GM12878 (cell line): ENCODE data around the gene NAV1. TPM values are rescaled to one million over a fixed set of nuclear protein-coding genes. Genes with fewer than 3 reads are reported as not detected.

Source experiments
- ATAC-seq: fragments of 200-7000 bp; cut with Tn5 transposase; 3 replicates; pipeline ENCODE4 v1.9.1; 2020; ENCODE audit warnings: mild to moderate bottlenecking, moderate library complexity
- BruUV-seq: library from RNA; stranded (reverse); fragments of 400-500 nt; replicated peaks from 2 replicates; lab custom pipeline; 2021; lab: Mats Ljungman, UMichigan
- CTCF ChIA-PET: fragments of 300-600 bp; sonication (Branson Sonifier 250); formaldehyde crosslinking; extraction: SDS; loops from one replicate; lab custom pipeline; 2021; ENCODE audit warnings: inconsistent platforms; lab: Yijun Ruan, JAX
- POLR2A ChIA-PET: fragments of 350-600 bp; formaldehyde crosslinking; extraction: SDS; loops from one replicate; lab custom pipeline; 2021; ENCODE audit warnings: inconsistent platforms; lab: Charles Lee
- RAD21 ChIA-PET: fragments of 300-600 bp; sonication (Branson Sonifier 250); formaldehyde crosslinking; loops from one replicate; lab custom pipeline; 2023; ENCODE audit warnings: antibody characterized with exemption; ENCODE audit not compliant: unreplicated experiment; lab: Charles Lee
- SMC1A ChIA-PET: fragments of 300-600 bp; sonication (Branson Sonifier 250); formaldehyde crosslinking; loops from one replicate; lab custom pipeline; 2023; ENCODE audit not compliant: unreplicated experiment, uncharacterized antibody; lab: Charles Lee
- DNase-seq: peaks from one replicate; pipeline ENCODE4 v3.0.0-alpha.2; 2011; ENCODE audit warnings: low read depth, low spot score
- FAIRE-seq: peaks from 3 replicates; lab custom pipeline; 2011; peaks lifted over from hg19 to GRCh38; lab: Jason Lieb, UNC
- H2AFZ ChIP-seq: 2 replicates; pipeline ENCODE4 v1.6.0; 2011; ENCODE audit warnings: low read depth, low read length, control low read depth; ENCODE audit not compliant: control insufficient read depth
- H3K27ac ChIP-seq: 2 replicates; pipeline ENCODE4 v1.5.1; 2011; ENCODE audit warnings: control low read depth; ENCODE audit not compliant: control insufficient read depth, insufficient read depth
- H3K27me3 ChIP-seq, 2 experiments: replicated peaks in 1 of 2; 2 replicates each; pipeline versions ENCODE4 v1.6.0 to v1.6.1; 2011; ENCODE audit warnings: low read length in 1 of 2; ENCODE audit not compliant: control insufficient read depth in 2 of 2, insufficient read depth in 2 of 2
- H3K36me3 ChIP-seq, 2 experiments: 2 replicates each; pipeline ENCODE4 v1.5.1; 2011; ENCODE audit warnings: low read length in 1 of 2; ENCODE audit not compliant: control insufficient read depth in 2 of 2, insufficient read depth in 2 of 2
- H3K4me1 ChIP-seq: 2 replicates; pipeline ENCODE4 v1.6.1; 2011; ENCODE audit warnings: mild to moderate bottlenecking, low read length, moderate library complexity, mixed read lengths; ENCODE audit not compliant: control insufficient read depth, insufficient read depth
- H3K4me2 ChIP-seq: 2 replicates; pipeline ENCODE4 v1.6.0; 2011; ENCODE audit warnings: control low read depth; ENCODE audit not compliant: control insufficient read depth, insufficient read depth
- H3K4me3 ChIP-seq: fragments of 200-600 bp; sonication (generic); 2 replicates; pipeline ENCODE4 v1.5.1; 2016
- H3K79me2 ChIP-seq: 2 replicates; pipeline ENCODE4 v1.6.0; 2011; ENCODE audit warnings: low read length; ENCODE audit not compliant: control insufficient read depth, insufficient read depth
- H3K9ac ChIP-seq: 2 replicates; pipeline ENCODE4 v1.8.0; 2011; ENCODE audit warnings: low read length, control low read depth, mixed read lengths; ENCODE audit not compliant: control insufficient read depth, insufficient read depth
- H3K9me3 ChIP-seq: replicated peaks from 3 replicates; pipeline ENCODE4 v1.5.1; 2011; ENCODE audit warnings: mild to moderate bottlenecking, low read length; ENCODE audit not compliant: control insufficient read depth, insufficient read depth
- H4K20me1 ChIP-seq: 2 replicates; pipeline ENCODE4 v1.6.0; 2011; ENCODE audit not compliant: control insufficient read depth, insufficient read depth
- FOXM1 ChIP-seq: IDR thresholded peaks from 2 replicates; pipeline ENCODE4 v1.6.1; 2012; ENCODE audit warnings: low read depth, mild to moderate bottlenecking, inconsistent platforms, low read length, moderate library complexity
- IRF4 ChIP-seq: IDR thresholded peaks from 2 replicates; pipeline ENCODE4 v1.6.1; 2011; ENCODE audit warnings: low read depth, low read length
- MEF2A ChIP-seq: IDR thresholded peaks from 2 replicates; pipeline ENCODE4 v1.6.1; 2011; ENCODE audit warnings: low read depth, mild to moderate bottlenecking, low read length, moderate library complexity; ENCODE audit not compliant: insufficient read depth
- ZBED1 ChIP-seq: IDR thresholded peaks from 2 replicates; pipeline ENCODE4 v1.6.1; 2016; ENCODE audit warnings: borderline replicate concordance
- ZNF207 ChIP-seq: fragments of 450-650 bp; IDR thresholded peaks from 2 replicates; pipeline ENCODE4 v1.6.1; 2014; ENCODE audit warnings: antibody characterized with exemption, mild to moderate bottlenecking, borderline replicate concordance
- ZNF217 ChIP-seq: fragments of 450-650 bp; IDR thresholded peaks from 2 replicates; pipeline ENCODE4 v1.6.1; 2017; ENCODE audit warnings: antibody characterized with exemption, mild to moderate bottlenecking
- WGBS: methylation state at CpG from one replicate; pipeline ENCODE4 v1.1.6; 2016; ENCODE audit warnings: low lambda C conversion rate; ENCODE audit not compliant: insufficient replicate concordance, insufficient coverage; ENCODE audit errors: missing lambda C conversion rate; 5-methylcytosine and 5-hydroxymethylcytosine counted together
- in situ Hi-C: fragments of 300-500 bp; cut with MboI; formaldehyde crosslinking; loops from 9 replicates; pipeline ENCODE4 v1.14.3; 2018; ENCODE audit warnings: mixed read lengths
- intact Hi-C: fragments of 100-400 bp; cut with micrococcal nuclease; formaldehyde crosslinking; loops from one replicate; pipeline ENCODE4 v1.14.2; 2022; ENCODE audit not compliant: unreplicated experiment
- polyA plus RNA-seq, 11 experiments: library from polyadenylated mRNA; depleted of rRNA in 4 of 11; unstranded in 6 of 11; stranded (reverse) in 5 of 11; fragments of >200 nt; fragmentation: Nextera tagmentation in 4 of 11; fragmentation: Illumina TruSeq in 1 of 11; extraction: Ambion mirVana in 4 of 11; extraction: Trizol in 1 of 11; gene quantifications; 1 replicate in 1 of 11; 2 replicates in 10 of 11; pipeline versions ENCODE4 v1.2.1 to v1.2.3, GENCODE V29; 2011 to 2016; ENCODE audit warnings: inconsistent platforms in 2 of 11, missing spikeins in 2 of 11, low read depth in 1 of 11
- total RNA-seq, 4 experiments: library from RNA; depleted of rRNA in 3 of 4; stranded (reverse); fragments of >200 nt in 3 of 4; fragmentation: Illumina TruSeq in 1 of 4; extraction: Trizol in 1 of 4; gene quantifications; 2 replicates each; pipeline versions ENCODE4 v1.2.1 to v1.2.3, GENCODE V29; 2013 to 2021
- TF ChIP-seq, protein P1 (sequence below): fragments of 450-650 bp; IDR thresholded peaks from 2 replicates; pipeline ENCODE4 v1.6.1; 2016; ENCODE audit warnings: mild to moderate bottlenecking

Gene NAV1
- total and polyA plus RNA-seq, 10 of the 15 experiments (the other 5 are each of a cell fraction or from before 2014, with no cell fraction given) = 0.04 to 1.3 (median 0.36) TPM

DNA sequence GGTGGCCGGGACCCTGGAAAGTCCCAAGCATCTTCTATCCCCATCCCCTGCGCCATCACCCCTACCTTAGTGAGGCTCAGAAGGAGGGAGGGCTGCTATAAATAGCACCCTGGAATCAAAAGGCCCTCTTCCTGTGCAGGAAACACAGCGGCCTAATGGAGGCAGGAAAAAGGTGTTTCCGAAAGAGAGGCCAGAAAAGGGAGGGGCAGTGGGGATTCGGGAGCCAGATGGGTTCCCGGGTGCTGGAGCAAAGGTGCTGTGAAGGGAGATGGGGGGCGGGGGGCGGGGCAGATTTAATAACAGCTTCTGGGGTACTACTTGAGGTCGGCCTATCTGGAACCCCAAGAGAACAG is 16.6 kb downstream of the NAV1 start:
- ChIA-PET CTCF (interaction anchor here (0.7 to 2.7 kb wide), 6 partner anchors 73 to 1479 kb away, joined by 3 to 9 read pairs (median 3); no protein-coding TSS in a partner anchor), SMC1A (interaction anchor here (1.1 kb wide), 1 partner anchor 252 kb away, joined by 4 read pairs; no protein-coding TSS in a partner anchor), POLR2A (interaction anchor here (0.5 kb wide), 1 partner anchor 413 kb away, joined by 3 read pairs; no protein-coding TSS in a partner anchor), RAD21 (no interaction called here)
- Histone ChIP-seq H4K20me1 (no peaks in the 10 kb centered on the region), H3K9ac (no peak overlapping the region), H3K9me3 (no peaks in the 10 kb centered on the region), H3K79me2 (no peaks in the 10 kb centered on the region), H2AFZ (no peak overlapping the region), H3K4me2 (no peak overlapping the region), H3K4me1 (no peaks in the 10 kb centered on the region), H3K27ac (no peak overlapping the region), H3K4me3 (no peak overlapping the region), H3K36me3 (no peaks in the 10 kb centered on the region), H3K27me3 (peaks cover 0 to 1% of the 10 kb centered on the region in 2 experiments; a peak in 1 of 4 replicates)
- DNase-seq = no peak
- TF ChIP-seq, protein P1, sequence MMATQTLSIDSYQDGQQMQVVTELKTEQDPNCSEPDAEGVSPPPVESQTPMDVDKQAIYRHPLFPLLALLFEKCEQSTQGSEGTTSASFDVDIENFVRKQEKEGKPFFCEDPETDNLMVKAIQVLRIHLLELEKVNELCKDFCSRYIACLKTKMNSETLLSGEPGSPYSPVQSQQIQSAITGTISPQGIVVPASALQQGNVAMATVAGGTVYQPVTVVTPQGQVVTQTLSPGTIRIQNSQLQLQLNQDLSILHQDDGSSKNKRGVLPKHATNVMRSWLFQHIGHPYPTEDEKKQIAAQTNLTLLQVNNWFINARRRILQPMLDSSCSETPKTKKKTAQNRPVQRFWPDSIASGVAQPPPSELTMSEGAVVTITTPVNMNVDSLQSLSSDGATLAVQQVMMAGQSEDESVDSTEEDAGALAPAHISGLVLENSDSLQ = no peak
- TF ChIP-seq FOXM1 (no peak), MEF2A (no peak), ZBED1 (no peak), ZNF217 (no peak), IRF4 (no peak), ZNF207 (no peak)
- 7% methylated on average over 9 of the region's 9 CpGs for WGBS
- no peak for FAIRE-seq
- BruUV-seq = no TSS peak
- no peak for ATAC-seq
- intact Hi-C loops = no loop called here
- in situ Hi-C loops = no loop called here
